ENCODE data around the gene HSD17B12. TPM values are rescaled to one million over a fixed set of nuclear protein-coding genes. Genes with fewer than 3 reads are reported as not detected.
"Not testable (repeated sequence)": the region's sequence is repeated elsewhere in the genome, so short reads cannot be mapped to it uniquely, and the experiment has no call there.

The HSD17B12 gene
- total RNA-seq, 1 experiment from 2014 or later: 307 TPM

DNA sequence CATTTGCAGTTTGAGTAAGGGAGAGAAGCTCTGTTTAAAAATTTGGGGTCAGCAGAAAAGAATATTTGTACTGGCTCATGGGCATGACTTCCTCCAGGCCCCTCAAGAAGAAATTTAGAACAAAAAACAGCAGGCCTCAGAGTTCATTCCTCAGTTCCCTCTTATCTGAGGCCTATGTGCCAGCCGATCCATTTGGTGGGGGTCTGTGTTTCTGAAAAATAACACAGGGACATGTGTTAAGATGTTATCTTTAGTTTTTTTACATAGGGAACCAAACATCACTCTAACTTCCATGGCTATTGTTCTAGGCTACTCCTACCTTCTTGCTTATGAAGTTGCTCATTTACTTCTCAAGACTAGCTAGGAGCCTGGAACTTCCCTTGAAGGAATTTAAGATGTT is 16.2 kb upstream of the HSD17B12 start:
- no TSS peak for BruUV-seq (replicated peaks)
- intact Hi-C loops (cut with micrococcal nuclease; ENCODE audit: unreplicated experiment): no loop called here
- TF ChIP-seq CTCF (conservative IDR thresholded peaks at IDR 0.05; ENCODE audit: low read depth, low read length) (no peak), EZH2 (IDR thresholded peaks at IDR 0.05; ENCODE audit: borderline replicate concordance, low read depth, low read length, poor library complexity, severe bottlenecking) (no peak)

GRCh38 chr11:43671284-43671683 is 9.3 kb upstream of the HSD17B12 start:
- DNase-seq (ENCODE audit: low spot score); H3K4me1 ChIP-seq (ENCODE audit: insufficient read depth, low read length, poor library complexity, severe bottlenecking); H3K27me3 ChIP-seq (replicated peaks; ENCODE audit: insufficient read depth, low read depth, low read length, poor library complexity); H3K36me3 ChIP-seq (ENCODE audit: insufficient read depth, low read length, poor library complexity, severe bottlenecking); POLR2A ChIA-PET (ENCODE audit: low non-redundant PET); intact Hi-C loops (cut with micrococcal nuclease; ENCODE audit: unreplicated experiment); H3K9me3 ChIP-seq (ENCODE audit: low read depth, low read length, poor library complexity, severe bottlenecking); BruUV-seq (replicated peaks); CTCF ChIA-PET; H3K4me3 ChIP-seq (ENCODE audit: low read depth, low read length, poor library complexity, severe bottlenecking); H3K27ac ChIP-seq (ENCODE audit: low read depth, low read length, poor library complexity, severe bottlenecking): not testable (repeated sequence)

More for the DNA sequence above, 16.2 kb upstream of the HSD17B12 start:
- no peak for DNase-seq (ENCODE audit: low spot score)
- Histone ChIP-seq H3K36me3 (ENCODE audit: insufficient read depth, low read length, poor library complexity, severe bottlenecking) (no peaks in the 10 kb centered on the region), H3K9me3 (ENCODE audit: low read depth, low read length, poor library complexity, severe bottlenecking) (no peaks in the 10 kb centered on the region), H3K27me3 (replicated peaks; ENCODE audit: insufficient read depth, low read depth, low read length, poor library complexity) (peaks cover 8% of the 10 kb centered on the region), H3K4me3 (ENCODE audit: low read depth, low read length, poor library complexity, severe bottlenecking) (no peak overlapping the region), H3K4me1 (ENCODE audit: insufficient read depth, low read length, poor library complexity, severe bottlenecking) (no peaks in the 10 kb centered on the region), H3K27ac (ENCODE audit: low read depth, low read length, poor library complexity, severe bottlenecking) (no peak overlapping the region)
- ChIA-PET POLR2A (ENCODE audit: low non-redundant PET) (no interaction called here), CTCF (no interaction called here)

- BruUV-seq (replicated peaks): no TSS peak
- H3K27me3 ChIP-seq (replicated peaks; ENCODE audit: insufficient read depth, low read depth, low read length, poor library complexity): no peaks in the 10 kb centered on the region
- TF ChIP-seq EZH2 (IDR thresholded peaks at IDR 0.05; ENCODE audit: borderline replicate concordance, low read depth, low read length, poor library complexity, severe bottlenecking) (no peak), CTCF (conservative IDR thresholded peaks at IDR 0.05; ENCODE audit: low read depth, low read length) (no peak)
- H3K9me3 ChIP-seq (ENCODE audit: low read depth, low read length, poor library complexity, severe bottlenecking): peaks cover 6% of the 10 kb centered on the region
- POLR2A ChIA-PET (ENCODE audit: low non-redundant PET): no interaction called here
- no peak for DNase-seq (ENCODE audit: low spot score)
- no peak overlapping the region for H3K4me3 ChIP-seq (ENCODE audit: low read depth, low read length, poor library complexity, severe bottlenecking)
- H3K36me3 ChIP-seq (ENCODE audit: insufficient read depth, low read length, poor library complexity, severe bottlenecking): no peaks in the 10 kb centered on the region
- H3K27ac ChIP-seq (ENCODE audit: low read depth, low read length, poor library complexity, severe bottlenecking): no peak overlapping the region
- intact Hi-C loops (cut with micrococcal nuclease; ENCODE audit: unreplicated experiment): no loop called here
- CTCF ChIA-PET: no interaction called here
- no peaks in the 10 kb centered on the region for H3K4me1 ChIP-seq (ENCODE audit: insufficient read depth, low read length, poor library complexity, severe bottlenecking)
Measured at GRCh38 chr11:43674560-43674959, 6.0 kb upstream of the HSD17B12 start.

- Histone ChIP-seq H3K9me3 (ENCODE audit: low read depth, low read length, poor library complexity, severe bottlenecking) (peaks cover 7% of the 10 kb centered on the region), H3K27me3 (replicated peaks; ENCODE audit: insufficient read depth, low read depth, low read length, poor library complexity) (no peaks in the 10 kb centered on the region), H3K4me1 (ENCODE audit: insufficient read depth, low read length, poor library complexity, severe bottlenecking) (no peaks in the 10 kb centered on the region), H3K36me3 (ENCODE audit: insufficient read depth, low read length, poor library complexity, severe bottlenecking) (no peaks in the 10 kb centered on the region), H3K4me3 (ENCODE audit: low read depth, low read length, poor library complexity, severe bottlenecking) (no peak overlapping the region), H3K27ac (ENCODE audit: low read depth, low read length, poor library complexity, severe bottlenecking) (no peak overlapping the region)
- no peak for DNase-seq (ENCODE audit: low spot score)
- CTCF ChIA-PET: no interaction called here
- intact Hi-C loops (cut with micrococcal nuclease; ENCODE audit: unreplicated experiment): no loop called here
- POLR2A ChIA-PET (ENCODE audit: low non-redundant PET): no interaction called here
- TF ChIP-seq EZH2 (IDR thresholded peaks at IDR 0.05; ENCODE audit: borderline replicate concordance, low read depth, low read length, poor library complexity, severe bottlenecking) (no peak), CTCF (conservative IDR thresholded peaks at IDR 0.05; ENCODE audit: low read depth, low read length) (no peak)
- no TSS peak for BruUV-seq (replicated peaks)
Measured at GRCh38 chr11:43676933-43677332, 3.6 kb upstream of the HSD17B12 start.
